GM12873 (cell line): ENCODE measurements around the gene SDR42E2.

Experiments used
- CTCF ChIP-seq: IDR thresholded peaks from 2 replicates; pipeline ENCODE4 v1.5.1; 2012; ENCODE audit warnings: low read depth, mild to moderate bottlenecking, moderate library complexity, low read length, control low read depth; ENCODE audit not compliant: insufficient read depth; ENCODE audit errors: missing control alignments

Gene SDR42E2

GRCh38 chr16:22189473-22190080 is 27.3 kb downstream of the SDR42E2 start:
- no peak for TF ChIP-seq CTCF

DNA sequence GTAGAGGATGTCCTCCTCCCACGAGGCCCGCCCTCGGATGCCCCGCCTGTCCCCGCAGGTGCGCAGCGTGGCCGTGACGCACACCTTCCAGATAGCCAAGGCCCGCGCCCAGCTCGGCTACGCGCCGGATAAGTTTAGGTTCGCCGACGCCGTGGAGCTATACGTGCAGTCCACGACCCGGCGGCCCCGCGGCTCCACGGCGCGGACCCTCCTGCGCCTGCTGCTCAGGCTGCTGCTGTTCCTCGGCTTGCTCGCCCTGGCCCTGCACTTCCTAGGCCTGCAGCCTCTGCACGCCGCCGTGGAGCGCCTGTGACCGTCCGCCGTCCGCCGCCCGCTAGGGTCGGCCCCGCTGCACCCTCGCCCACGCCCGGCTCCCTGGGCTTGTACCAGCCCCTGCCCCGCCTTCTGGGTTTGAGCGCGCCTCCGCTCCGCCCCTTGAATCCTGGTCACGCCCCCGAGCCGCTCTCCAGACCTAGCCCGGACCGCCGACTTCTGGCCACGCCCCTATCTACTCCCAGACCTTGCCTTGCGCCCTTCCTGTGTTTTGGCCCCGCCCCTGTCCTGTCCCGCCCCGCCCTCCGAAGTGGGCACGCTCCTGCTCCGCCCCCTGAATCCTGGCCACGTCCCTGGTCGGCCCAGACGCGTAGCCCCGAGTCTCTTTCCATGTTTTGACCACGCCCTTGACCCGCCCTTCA is 27.9 kb downstream of the SDR42E2 start:
- no peak for TF ChIP-seq CTCF

DNA sequence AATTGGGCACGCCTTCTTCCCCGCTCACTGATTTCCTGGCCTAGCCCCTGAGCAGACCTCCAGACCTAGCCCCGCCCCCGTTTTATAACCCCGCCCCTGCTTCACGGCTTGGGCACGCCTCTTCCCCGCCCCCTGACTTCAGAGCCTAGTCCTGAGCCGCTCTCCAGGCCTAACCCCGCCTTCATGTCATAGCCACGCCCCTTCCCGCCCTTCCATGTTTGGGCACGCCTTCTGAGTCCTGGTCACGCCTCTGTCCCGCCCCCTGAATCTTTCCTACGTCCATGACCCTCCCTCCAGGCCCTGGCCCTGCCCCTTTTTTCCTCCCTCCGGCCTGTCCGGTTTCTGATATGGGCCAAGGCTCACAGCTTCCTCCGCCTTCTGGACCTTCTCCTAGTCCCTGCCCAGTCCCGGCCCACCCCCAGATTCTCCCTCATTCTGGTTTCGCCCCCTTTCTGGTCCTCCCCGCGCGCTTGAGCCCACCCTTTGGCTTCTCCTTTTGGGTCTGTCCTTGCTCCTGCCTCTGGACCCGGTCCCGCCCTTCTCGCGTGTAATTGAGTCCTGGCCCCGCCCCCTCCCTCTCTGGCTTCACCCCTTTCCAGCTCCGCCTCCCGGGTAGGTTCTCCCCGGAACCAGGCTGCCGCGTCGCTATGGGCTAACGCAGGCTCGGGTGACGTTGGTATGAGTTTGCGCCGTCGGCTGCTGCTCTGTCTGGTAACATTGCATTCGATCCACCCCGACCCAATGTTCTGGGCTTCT is 28.6 kb downstream of the SDR42E2 start:
- no peak for TF ChIP-seq CTCF

GRCh38 chr16:22191532-22192260 is 29.4 kb downstream of the SDR42E2 start:
- TF ChIP-seq CTCF = no peak

GRCh38 chr16:22192261-22193062 is 30.2 kb downstream of the SDR42E2 start:
- TF ChIP-seq CTCF = no peak

- TF ChIP-seq CTCF = no peak
These were observed 30.7 kb downstream of the SDR42E2 start for GRCh38 chr16:22193063-22193411.
